ENCODE data around the gene SLC26A8. TPM values are rescaled to one million over a fixed set of nuclear protein-coding genes. Genes with fewer than 3 reads are reported as not detected.
"Not testable (repeated sequence)": the region's sequence is repeated elsewhere in the genome, so short reads cannot be mapped to it uniquely, and the experiment has no call there.

SLC26A8 gene
- total RNA-seq, 3 donors from 2014 or later: 0.29 to 0.48 TPM; not detected in 1

DNA sequence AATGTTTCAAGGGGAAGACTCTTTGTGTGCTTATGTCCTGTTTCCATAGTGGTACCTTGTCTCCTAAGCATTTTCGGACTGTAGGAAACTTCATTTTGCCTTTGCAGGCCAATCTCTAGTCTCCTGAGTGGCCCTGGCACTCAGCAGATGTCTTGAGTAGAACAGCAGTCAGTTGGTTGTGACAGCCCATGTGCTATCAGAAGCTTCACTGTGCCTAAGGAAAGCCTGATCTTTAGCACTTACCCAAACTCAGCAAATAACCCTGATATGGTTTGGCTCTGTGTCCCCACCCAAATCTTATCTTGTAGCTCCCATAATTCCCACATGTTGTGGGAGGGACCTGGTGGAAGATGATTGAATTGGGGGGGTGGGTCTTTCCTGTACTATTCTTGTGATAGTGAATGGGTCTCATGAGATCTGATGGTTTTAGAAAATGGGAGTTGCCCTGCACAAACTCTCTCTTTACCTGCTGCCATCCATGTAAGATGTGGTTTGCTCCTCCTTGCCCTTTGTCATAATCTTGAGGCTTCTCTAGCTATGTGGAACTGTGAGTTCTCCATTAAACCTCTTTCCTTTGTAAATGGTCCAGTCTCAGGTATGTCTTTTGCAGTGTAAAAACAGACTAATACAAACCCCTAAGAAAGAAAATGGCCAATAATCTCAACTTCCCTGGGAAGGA is 87.6 kb downstream of the SLC26A8 start:
- Histone ChIP-seq H3K27ac (no peak overlapping the region), H3K27me3 (no peaks in the 10 kb centered on the region), H3K9me3 (no peaks in the 10 kb centered on the region), H3K4me3 (no peak overlapping the region), H3K36me3 (no peaks in the 10 kb centered on the region), H3K4me1 (no peaks in the 10 kb centered on the region)
- no peak for TF ChIP-seq POLR2A (IDR thresholded peaks at IDR 0.05)
- intact Hi-C loops (cut with DNase I; ENCODE audit: low total_unique reads): no loop called here
- no peak for DNase-seq (ENCODE audit: low spot score in 2 of 2)

- Histone ChIP-seq H3K27ac (no peak overlapping the region), H3K4me3 (no peak overlapping the region), H3K4me1 (no peaks in the 10 kb centered on the region), H3K36me3 (no peaks in the 10 kb centered on the region), H3K9me3 (no peaks in the 10 kb centered on the region), H3K27me3 (no peaks in the 10 kb centered on the region)
- intact Hi-C loops (cut with DNase I; ENCODE audit: low total_unique reads): no loop called here
- DNase-seq (ENCODE audit: low spot score in 2 of 2): no peak
- TF ChIP-seq POLR2AphosphoS5 (IDR thresholded peaks at IDR 0.05) (no peak), POLR2A (IDR thresholded peaks at IDR 0.05) (no peak)
- TF ChIP-seq, protein P1, sequence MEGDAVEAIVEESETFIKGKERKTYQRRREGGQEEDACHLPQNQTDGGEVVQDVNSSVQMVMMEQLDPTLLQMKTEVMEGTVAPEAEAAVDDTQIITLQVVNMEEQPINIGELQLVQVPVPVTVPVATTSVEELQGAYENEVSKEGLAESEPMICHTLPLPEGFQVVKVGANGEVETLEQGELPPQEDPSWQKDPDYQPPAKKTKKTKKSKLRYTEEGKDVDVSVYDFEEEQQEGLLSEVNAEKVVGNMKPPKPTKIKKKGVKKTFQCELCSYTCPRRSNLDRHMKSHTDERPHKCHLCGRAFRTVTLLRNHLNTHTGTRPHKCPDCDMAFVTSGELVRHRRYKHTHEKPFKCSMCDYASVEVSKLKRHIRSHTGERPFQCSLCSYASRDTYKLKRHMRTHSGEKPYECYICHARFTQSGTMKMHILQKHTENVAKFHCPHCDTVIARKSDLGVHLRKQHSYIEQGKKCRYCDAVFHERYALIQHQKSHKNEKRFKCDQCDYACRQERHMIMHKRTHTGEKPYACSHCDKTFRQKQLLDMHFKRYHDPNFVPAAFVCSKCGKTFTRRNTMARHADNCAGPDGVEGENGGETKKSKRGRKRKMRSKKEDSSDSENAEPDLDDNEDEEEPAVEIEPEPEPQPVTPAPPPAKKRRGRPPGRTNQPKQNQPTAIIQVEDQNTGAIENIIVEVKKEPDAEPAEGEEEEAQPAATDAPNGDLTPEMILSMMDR (IDR thresholded peaks at IDR 0.05): no peak
Observed at GRCh38 chr6:35935469-35935868, 89.0 kb downstream of the SLC26A8 start.

DNA sequence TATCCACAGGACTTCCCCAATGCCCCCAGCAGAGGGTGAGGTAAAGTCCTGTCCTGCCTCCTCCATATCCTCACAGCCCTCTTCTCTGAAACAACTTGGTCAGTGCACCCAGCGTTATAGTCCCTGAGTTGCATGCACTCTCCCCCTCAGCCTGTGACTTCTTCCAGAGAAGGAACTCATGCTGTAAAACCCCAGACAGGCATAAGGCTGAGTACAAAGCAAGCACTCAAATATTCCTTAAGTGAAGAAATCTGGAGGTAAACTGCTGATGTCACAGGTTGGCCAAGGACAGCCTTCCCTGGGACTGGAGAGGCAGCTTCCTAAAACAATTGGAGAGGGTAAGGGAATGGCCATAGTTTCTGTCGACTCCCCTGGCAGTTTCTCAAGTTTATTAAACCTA is 90.6 kb downstream of the SLC26A8 start:
- intact Hi-C loops (cut with DNase I; ENCODE audit: low total_unique reads): no loop called here

DNA sequence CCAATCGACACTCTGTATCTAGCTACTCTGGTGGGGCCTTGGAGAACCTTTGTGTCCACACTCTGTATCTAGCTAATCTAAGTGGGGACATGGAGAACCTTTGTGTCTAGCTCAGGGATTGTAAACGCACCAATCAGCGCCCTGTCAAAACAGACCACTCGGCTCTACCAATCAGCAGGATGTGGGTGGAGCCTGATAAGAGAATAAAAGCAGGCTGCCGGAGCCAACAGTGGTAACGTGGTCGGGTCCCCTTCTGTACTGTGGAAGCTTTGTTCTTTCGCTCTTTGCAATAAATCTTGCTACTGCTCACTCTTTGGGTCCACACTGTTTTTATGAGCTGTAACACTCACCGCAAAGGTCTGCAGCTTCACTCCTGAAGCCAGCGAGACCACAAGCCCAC is 92.6 kb downstream of the SLC26A8 start:
- intact Hi-C loops (cut with DNase I; ENCODE audit: low total_unique reads); H3K27me3 ChIP-seq; H3K36me3 ChIP-seq; H3K9me3 ChIP-seq; DNase-seq (ENCODE audit: low spot score in 2 of 2); H3K4me3 ChIP-seq; H3K27ac ChIP-seq; H3K4me1 ChIP-seq: not testable (repeated sequence)

More for the DNA sequence above, 90.6 kb downstream of the SLC26A8 start:
- no peaks in the 10 kb centered on the region for H3K36me3 ChIP-seq
- H3K27me3 ChIP-seq: no peaks in the 10 kb centered on the region
- H3K4me3 ChIP-seq: no peak overlapping the region
- H3K9me3 ChIP-seq: no peaks in the 10 kb centered on the region
- DNase-seq (ENCODE audit: low spot score in 2 of 2): no peak
- TF ChIP-seq POLR2AphosphoS5 (IDR thresholded peaks at IDR 0.05) (no peak), POLR2A (IDR thresholded peaks at IDR 0.05) (no peak)
- TF ChIP-seq, protein P1 (IDR thresholded peaks at IDR 0.05): no peak
- H3K4me1 ChIP-seq: no peaks in the 10 kb centered on the region
- no peak overlapping the region for H3K27ac ChIP-seq

DNA sequence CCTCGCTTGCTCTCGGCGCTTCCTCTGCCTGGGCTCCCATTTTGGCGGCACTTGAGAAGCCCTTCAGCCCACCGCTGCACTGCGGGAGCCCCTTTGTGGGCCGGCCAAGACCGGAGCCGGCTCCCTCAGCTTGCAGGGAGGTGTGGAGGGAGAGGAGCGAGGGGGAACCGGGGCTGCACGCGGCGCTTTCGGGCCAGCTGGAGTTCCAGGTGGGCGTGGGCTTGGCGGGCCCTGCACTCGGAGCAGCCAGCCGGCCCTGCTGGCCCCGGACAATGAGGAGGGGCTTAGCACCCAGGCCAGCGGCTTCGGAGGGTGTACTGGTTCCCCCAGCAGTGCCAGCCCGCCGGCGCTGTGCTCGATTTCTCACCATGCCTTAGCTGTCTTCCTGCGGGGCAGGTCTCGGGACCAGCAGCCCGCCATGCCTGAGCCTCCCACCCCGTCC is 93.3 kb downstream of the SLC26A8 start:
- H3K27me3 ChIP-seq: no peaks in the 10 kb centered on the region
- no peak overlapping the region for H3K4me3 ChIP-seq
- H3K36me3 ChIP-seq: no peaks in the 10 kb centered on the region
- no peak for DNase-seq (ENCODE audit: low spot score in 2 of 2)
- H3K9me3 ChIP-seq: no peaks in the 10 kb centered on the region
- intact Hi-C loops (cut with DNase I; ENCODE audit: low total_unique reads): no loop called here
- H3K27ac ChIP-seq: no peak overlapping the region
- TF ChIP-seq POLR2AphosphoS5 (IDR thresholded peaks at IDR 0.05): no peak
- TF ChIP-seq, protein P1 (IDR thresholded peaks at IDR 0.05): no peak
- TF ChIP-seq POLR2A (IDR thresholded peaks at IDR 0.05): no peak
- no peaks in the 10 kb centered on the region for H3K4me1 ChIP-seq

- Histone ChIP-seq H3K36me3 (no peaks in the 10 kb centered on the region), H3K4me1 (no peaks in the 10 kb centered on the region), H3K4me3 (no peak overlapping the region), H3K9me3 (no peaks in the 10 kb centered on the region), H3K27me3 (no peaks in the 10 kb centered on the region), H3K27ac (no peak overlapping the region)
- TF ChIP-seq, protein P1 (IDR thresholded peaks at IDR 0.05): no peak
- TF ChIP-seq POLR2AphosphoS5 (IDR thresholded peaks at IDR 0.05) (no peak), POLR2A (IDR thresholded peaks at IDR 0.05) (no peak)
- no peak for DNase-seq (ENCODE audit: low spot score in 2 of 2)
- intact Hi-C loops (cut with DNase I; ENCODE audit: low total_unique reads): no loop called here
Observed at GRCh38 chr6:35929601-35930000, 94.8 kb downstream of the SLC26A8 start.

Measured in breast epithelium (tissue), 4 donors.